ENCODE results near the gene FOXP2.

DNA sequence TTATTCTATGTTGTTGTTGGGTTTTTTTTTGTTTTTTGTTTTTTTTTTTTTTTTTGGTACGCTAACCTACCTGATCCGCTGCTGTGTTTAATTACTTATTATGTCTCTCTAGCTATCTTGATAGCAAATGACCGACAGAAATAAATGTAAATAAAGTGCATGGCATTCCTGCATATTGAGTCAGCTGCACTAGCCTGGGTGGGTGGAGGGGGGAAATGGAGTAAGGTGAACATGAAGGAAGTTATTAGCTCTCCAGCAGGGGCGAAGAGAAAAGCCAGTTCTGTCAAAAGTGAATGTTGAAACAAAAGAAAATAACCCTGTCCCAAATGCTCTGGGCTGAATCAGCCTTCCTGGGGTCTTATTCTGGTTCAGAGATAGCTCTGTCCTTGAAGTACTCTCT lies 296.6 kb downstream of the FOXP2 start:
- TF ChIP-seq CTCF (tag by site-specific recombination; IDR thresholded peaks at IDR 0.05) (no peak), REST (tag by site-specific recombination; IDR thresholded peaks at IDR 0.05) (no peak), REPIN1 (tag by site-specific recombination; IDR thresholded peaks at IDR 0.05; ENCODE audit: low read depth) (no peak), ZBTB44 (tag by site-specific recombination; IDR thresholded peaks at IDR 0.05) (no peak), ZNF133 (tag by site-specific recombination; IDR thresholded peaks at IDR 0.05) (no peak)
- TF ChIP-seq, protein P1, sequence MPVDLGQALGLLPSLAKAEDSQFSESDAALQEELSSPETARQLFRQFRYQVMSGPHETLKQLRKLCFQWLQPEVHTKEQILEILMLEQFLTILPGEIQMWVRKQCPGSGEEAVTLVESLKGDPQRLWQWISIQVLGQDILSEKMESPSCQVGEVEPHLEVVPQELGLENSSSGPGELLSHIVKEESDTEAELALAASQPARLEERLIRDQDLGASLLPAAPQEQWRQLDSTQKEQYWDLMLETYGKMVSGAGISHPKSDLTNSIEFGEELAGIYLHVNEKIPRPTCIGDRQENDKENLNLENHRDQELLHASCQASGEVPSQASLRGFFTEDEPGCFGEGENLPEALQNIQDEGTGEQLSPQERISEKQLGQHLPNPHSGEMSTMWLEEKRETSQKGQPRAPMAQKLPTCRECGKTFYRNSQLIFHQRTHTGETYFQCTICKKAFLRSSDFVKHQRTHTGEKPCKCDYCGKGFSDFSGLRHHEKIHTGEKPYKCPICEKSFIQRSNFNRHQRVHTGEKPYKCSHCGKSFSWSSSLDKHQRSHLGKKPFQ (tag by site-specific recombination; IDR thresholded peaks at IDR 0.05) = no peak

Data from HEK293 (cell line).